K562 (cell line): ENCODE data around the gene ZCCHC14. TPM values are rescaled to one million over a fixed set of nuclear protein-coding genes. Genes with fewer than 3 reads are reported as not detected.

Source experiments
- ARID2 ChIP-seq: fragments of 450-650 bp; IDR thresholded peaks from 2 replicates; pipeline ENCODE4 v1.6.1; 2017; ENCODE audit warnings: antibody characterized with exemption, mild to moderate bottlenecking
- CTBP1 ChIP-seq: fragments of 450-650 bp; IDR thresholded peaks from 2 replicates; pipeline ENCODE4 v1.6.1; 2016; ENCODE audit warnings: borderline replicate concordance
- ESRRB ChIP-seq: fragments of 250-450 bp; sonication (Bioruptor Pico); IDR thresholded peaks from 2 replicates; pipeline ENCODE4 v1.5.0; 2020; ENCODE audit warnings: mild to moderate bottlenecking, moderate library complexity, borderline replicate concordance
- GTF3C2 ChIP-seq: IDR thresholded peaks from 3 replicates; pipeline ENCODE4 v1.6.1; 2011; ENCODE audit warnings: borderline replicate concordance, mild to moderate bottlenecking, moderate library complexity; ENCODE audit not compliant: insufficient read length; ENCODE audit errors: extremely low read depth
- HEY1 ChIP-seq: fragments of 250-450 bp; sonication (Bioruptor Pico); IDR thresholded peaks from 2 replicates; pipeline ENCODE4 v1.5.0; 2020; ENCODE audit warnings: mild to moderate bottlenecking, moderate library complexity, borderline replicate concordance
- ILK ChIP-seq: fragments of 450-650 bp; IDR thresholded peaks from 2 replicates; pipeline ENCODE4 v1.6.1; 2016; ENCODE audit warnings: missing genetic modification characterization, low read depth, mild to moderate bottlenecking, missing compliant biosample characterization, moderate library complexity, borderline replicate concordance
- LEF1 ChIP-seq: fragments of 450-650 bp; IDR thresholded peaks from 2 replicates; pipeline ENCODE4 v1.6.1; 2016; ENCODE audit warnings: mild to moderate bottlenecking
- MBD2 ChIP-seq: sonication (generic); IDR thresholded peaks from 2 replicates; pipeline ENCODE4 v1.6.1; 2016; ENCODE audit warnings: low read depth, borderline replicate concordance
- MEIS2 ChIP-seq: fragments of 450-650 bp; IDR thresholded peaks from 2 replicates; pipeline ENCODE4 v1.6.1; 2014; ENCODE audit warnings: mild to moderate bottlenecking; ENCODE audit not compliant: partially characterized antibody
- POLR2A ChIP-seq: fragments of 450-650 bp; conservative IDR thresholded peaks from 2 replicates; pipeline ENCODE4 v1.6.1; 2016
- RBM22 ChIP-seq: fragments of 200-400 bp; formaldehyde crosslinking; IDR thresholded peaks from 2 replicates; pipeline ENCODE4 v1.6.1; 2018; ENCODE audit warnings: low read length, low read depth; ENCODE audit not compliant: poor library complexity, severe bottlenecking
- RFX1 ChIP-seq: fragments of 450-650 bp; IDR thresholded peaks from 2 replicates; pipeline ENCODE4 v1.6.1; 2016; ENCODE audit warnings: mild to moderate bottlenecking, moderate library complexity
- RHOXF2B ChIP-seq: fragments of 250-450 bp; sonication (Bioruptor Pico); conservative IDR thresholded peaks from 2 replicates; pipeline ENCODE4 v1.5.1; 2021
- TGIF2 ChIP-seq: sonication (generic); formaldehyde crosslinking; IDR thresholded peaks from 2 replicates; pipeline ENCODE4 v1.8.1; 2022; ENCODE audit warnings: mild to moderate bottlenecking, missing genetic modification reagents, moderate library complexity
- THRB ChIP-seq: fragments of 450-650 bp; formaldehyde crosslinking; conservative IDR thresholded peaks from 2 replicates; pipeline ENCODE4 v1.4.0; 2022; ENCODE audit warnings: mild to moderate bottlenecking, missing genetic modification characterization
- TRIM24 ChIP-seq, 2 experiments: fragments of 450-650 bp; IDR thresholded peaks; 2 replicates each; pipeline ENCODE4 v1.6.1; 2016
- USF2 ChIP-seq: sonication (generic); formaldehyde crosslinking; IDR thresholded peaks from 2 replicates; pipeline ENCODE4 v1.5.0; 2020; ENCODE audit warnings: missing genetic modification reagents
- ZBTB11 ChIP-seq, 3 experiments: fragments of 200-800 bp in 1 of 3; fragments of 250-450 bp in 1 of 3; fragments of 450-650 bp in 1 of 3; sonication (Bioruptor Pico) in 1 of 3; sonication (Bioruptor generic) in 1 of 3; formaldehyde crosslinking in 1 of 3; IDR thresholded peaks; 2 replicates each; pipeline versions ENCODE4 v1.6.1 to v1.8.0; 2016 to 2022; ENCODE audit warnings: mild to moderate bottlenecking in 2 of 3, missing genetic modification characterization in 2 of 3, missing compliant biosample characterization in 1 of 3, moderate library complexity in 1 of 3
- ZNF124 ChIP-seq: sonication (generic); formaldehyde crosslinking; IDR thresholded peaks from 2 replicates; pipeline ENCODE4 v1.8.1; 2022; ENCODE audit warnings: missing genetic modification reagents
- ZNF311 ChIP-seq: fragments of 250-450 bp; sonication (Bioruptor Pico); IDR thresholded peaks from 2 replicates; pipeline ENCODE4 v1.4.0; 2020; ENCODE audit warnings: mild to moderate bottlenecking, moderate library complexity
- ZNF696 ChIP-seq: fragments of 250-450 bp; sonication (Bioruptor Pico); conservative IDR thresholded peaks from 2 replicates; pipeline ENCODE4 v1.4.0; 2020; ENCODE audit warnings: mild to moderate bottlenecking, moderate library complexity
- polyA plus RNA-seq, 8 experiments: library from polyadenylated mRNA; depleted of rRNA in 4 of 8; stranded (reverse) in 5 of 8; unstranded in 3 of 8; fragments of >200 nt; fragmentation: Nextera tagmentation in 2 of 8; fragmentation: Illumina TruSeq in 1 of 8; extraction: Ambion mirVana in 2 of 8; extraction: Trizol in 1 of 8; gene quantifications; 2 replicates each; pipeline versions ENCODE4 v1.2.1 to v1.2.3, GENCODE V29; 2011 to 2014; ENCODE audit warnings: inconsistent platforms in 1 of 8, missing spikeins in 1 of 8
- total RNA-seq, 7 experiments: library from RNA; depleted of rRNA in 6 of 7; stranded (reverse); fragments of >200 nt in 6 of 7; fragmentation: Illumina TruSeq in 2 of 7; extraction: Trizol in 2 of 7; gene quantifications; 2 replicates each; pipeline versions ENCODE4 v1.2.1 to v1.2.3, GENCODE V29; 2011 to 2021; ENCODE audit warnings: low replicate concordance in 1 of 7

Gene ZCCHC14
- total and polyA plus RNA-seq, 9 of the 15 experiments (the other 6 are each of a cell fraction or from before 2014, with no cell fraction given), result 1.5 to 12.4 (median 2.9) TPM

GRCh38 chr16:87391324-87391949 lies 101.4 kb downstream of the ZCCHC14 start (continued):
- peak in 1 of 3 experiments; percentile 82; a peak in 2 of 6 replicates for TF ChIP-seq ZBTB11 (CRISPR knock-in tag; IDR thresholded peaks at IDR 0.05)
- no peak for TF ChIP-seq USF2 (CRISPR knock-in tag)
- TF ChIP-seq LEF1, result no peak
- no peak for TF ChIP-seq ILK (tag)
- no peak for TF ChIP-seq MEIS2
- TF ChIP-seq HEY1 (CRISPR knock-in tag), result no peak
- TF ChIP-seq ZNF311 (CRISPR knock-in tag), result 0 out of 2 replicates have a peak, but pooled peaks have one; percentile 28
- TF ChIP-seq RHOXF2B (CRISPR knock-in tag), result no peak
- no peak for TF ChIP-seq RBM22
- TF ChIP-seq THRB (CRISPR knock-in tag), result no peak
- peak; percentile 86 for TF ChIP-seq TGIF2 (CRISPR knock-in tag)
- TF ChIP-seq ZNF124 (CRISPR knock-in tag), result no peak
- TF ChIP-seq ZNF696 (CRISPR knock-in tag), result no peak
- TF ChIP-seq ARID2, result no peak
- no peak; the same call in 1 of the 2 replicates for TF ChIP-seq CTBP1
- no peak for TF ChIP-seq ESRRB (CRISPR knock-in tag)
- no peak for TF ChIP-seq RFX1
- TF ChIP-seq TRIM24 (IDR thresholded peaks at IDR 0.05), result no peak
- TF ChIP-seq MBD2, result no peak
- no peak for TF ChIP-seq GTF3C2
- TF ChIP-seq POLR2A, result 0 out of 2 replicates have a peak, but pooled peaks have one; percentile 5
